HG03558 (cell line): ENCODE measurements around the gene RUNX1.

ENCODE experiments used
- ATAC-seq: cut with Tn5 transposase; IDR thresholded peaks from one replicate; pipeline ENCODE4 v1.9.1; 2021; ENCODE audit warnings: moderate number of reproducible peaks; ENCODE audit not compliant: unreplicated experiment; ENCODE audit errors: extremely low read depth

The RUNX1 gene

GRCh38 chr21:34935452-34935851 is 113.7 kb downstream of the RUNX1 start:
- ATAC-seq, result no peak

GRCh38 chr21:34934350-34934749 is 114.8 kb downstream of the RUNX1 start:
- ATAC-seq, result no peak

GRCh38 chr21:34933609-34934335 is 115.3 kb downstream of the RUNX1 start:
- ATAC-seq, result no peak

GRCh38 chr21:34932233-34932632 is 116.9 kb downstream of the RUNX1 start:
- ATAC-seq, result no peak

GRCh38 chr21:34930971-34931370 is 118.1 kb downstream of the RUNX1 start:
- no peak for ATAC-seq

- no peak for ATAC-seq
Observed at GRCh38 chr21:34928637-34929036, 120.5 kb downstream of the RUNX1 start.

GRCh38 chr21:34927992-34928391 is 121.1 kb downstream of the RUNX1 start:
- no peak for ATAC-seq

GRCh38 chr21:34926803-34927467 is 122.2 kb downstream of the RUNX1 start:
- ATAC-seq, result no peak

GRCh38 chr21:34925597-34925996 is 123.5 kb downstream of the RUNX1 start:
- ATAC-seq, result no peak

- ATAC-seq, result no peak
Observed at GRCh38 chr21:34924771-34925419, 124.2 kb downstream of the RUNX1 start.

- no peak for ATAC-seq
Observed at GRCh38 chr21:34924194-34924593, 124.9 kb downstream of the RUNX1 start.

GRCh38 chr21:34923626-34924025 is 125.5 kb downstream of the RUNX1 start:
- no peak for ATAC-seq

- no peak for ATAC-seq
Observed at GRCh38 chr21:34923202-34923601, 125.9 kb downstream of the RUNX1 start.

GRCh38 chr21:34922479-34922878 is 126.6 kb downstream of the RUNX1 start:
- no peak for ATAC-seq

- no peak for ATAC-seq
Observed at GRCh38 chr21:34921151-34921550, 128.0 kb downstream of the RUNX1 start.

- no peak for ATAC-seq
Observed at GRCh38 chr21:34919406-34919805, 129.7 kb downstream of the RUNX1 start.

- ATAC-seq, result no peak
Observed at GRCh38 chr21:34916446-34916845, 132.7 kb downstream of the RUNX1 start.

- ATAC-seq, result no peak
Observed at GRCh38 chr21:34915364-34915841, 133.7 kb downstream of the RUNX1 start.

GRCh38 chr21:34914239-34914638 is 134.9 kb downstream of the RUNX1 start:
- ATAC-seq, result no peak

GRCh38 chr21:34913811-34914210 is 135.3 kb downstream of the RUNX1 start:
- ATAC-seq, result no peak
